Esophagus squamous epithelium (tissue), 5 donors: Measurements from ENCODE around the gene GPNMB. TPM values are rescaled to one million over a fixed set of nuclear protein-coding genes. Genes with fewer than 3 reads are reported as not detected.

ENCODE experiments used
- DNase-seq: peaks from one replicate; lab custom pipeline; 2025; lab: John Stamatoyannopoulos, UW
- H3K27ac ChIP-seq, 4 donors: fragments of 200-600 bp; sonication (generic); one replicate each; pipeline ENCODE4 v1.5.1; 2016 to 2019; ENCODE audit warnings: mild to moderate bottlenecking in 1 of 4
- H3K27me3 ChIP-seq, 4 donors: fragments of 200-600 bp; sonication (generic); 1 replicate in 3 of 4; 2 replicates in 1 of 4; pipeline versions ENCODE4 v1.5.1 to v1.6.0; 2017 to 2021; ENCODE audit warnings: antibody characterized with exemption in 1 of 4
- H3K36me3 ChIP-seq, 3 donors: fragments of 200-600 bp; sonication (generic); one replicate each; pipeline ENCODE4 v1.5.1; 2016 to 2019
- H3K4me1 ChIP-seq, 3 donors: fragments of 200-600 bp; sonication (generic); one replicate each; pipeline ENCODE4 v1.5.1; 2017 to 2019
- H3K4me3 ChIP-seq, 4 donors: fragments of 200-600 bp; sonication (generic); 1 replicate in 3 of 4; 2 replicates in 1 of 4; pipeline ENCODE4 v1.5.1; 2016 to 2019; ENCODE audit warnings: mild to moderate bottlenecking in 2 of 4, moderate library complexity in 1 of 4
- H3K9me3 ChIP-seq, 3 donors: fragments of 200-600 bp; sonication (generic); one replicate each; pipeline ENCODE4 v1.5.1; 2016 to 2019
- CTCF ChIP-seq, 6 experiments: fragments of 450-650 bp in 4 of 6; fragments of 200-600 bp in 2 of 6; sonication (generic) in 2 of 6; IDR thresholded peaks; one replicate each; pipeline ENCODE4 v1.5.1; 2016 to 2019; ENCODE audit warnings: antibody characterized with exemption in 6 of 6, mild to moderate bottlenecking in 4 of 6, moderate library complexity in 4 of 6
- POLR2A ChIP-seq, 4 donors: fragments of 450-650 bp; IDR thresholded peaks; one replicate each; pipeline ENCODE4 v1.6.1; 2017; ENCODE audit warnings: antibody characterized with exemption in 4 of 4, mild to moderate bottlenecking in 4 of 4, moderate library complexity in 3 of 4
- WGBS, 2 donors: methylation state at CpG; one replicate each; pipeline ENCODE4 v1.1.5; 2018; 5-methylcytosine and 5-hydroxymethylcytosine counted together
- intact Hi-C: fragments of 100-400 bp; cut with DNase I; formaldehyde crosslinking; loops from one replicate; pipeline ENCODE4 v1.15.0; 2022
- total RNA-seq, 4 donors: library from RNA; depleted of rRNA; stranded (reverse); fragments of >200 nt; gene quantifications; one replicate each; pipeline ENCODE4 v1.1.0, GENCODE V29; 2016
- donor health status: DM: yes; HTN: yes; CAD: no.

GPNMB gene
- total RNA-seq, 4 donors from 2014 or later = 34.5 to 187 (median 107) TPM

- no peak for TF ChIP-seq CTCF (IDR thresholded peaks at IDR 0.05)
- no peak for TF ChIP-seq POLR2A (IDR thresholded peaks at IDR 0.05)
- DNase-seq = no peak
- intact Hi-C loops = loop anchor here (10.0 kb wide), 1 partner anchor 195 kb away; the partner anchor contains the start of gene IGF2BP3
- 92 to 93% methylated on average over 2 of the region's 2 CpGs for WGBS, 2 donors
- H3K9me3 ChIP-seq = no peaks in the 10 kb centered on the region
- peaks cover 0 to 10% (median 0%) of the 10 kb centered on the region in 3 donors for H3K36me3 ChIP-seq
- H3K4me3 ChIP-seq = no peak overlapping the region
- no peak overlapping the region for H3K27ac ChIP-seq
- H3K27me3 ChIP-seq = no peaks in the 10 kb centered on the region
- H3K4me1 ChIP-seq = no peaks in the 10 kb centered on the region
These were observed 33.4 kb downstream of the GPNMB start for GRCh38 chr7:23279819-23280525.

- WGBS, 2 donors = 96 to 97% methylated on average over 4 of the region's 4 CpGs
- Histone ChIP-seq H3K27me3 (no peaks in the 10 kb centered on the region), H3K9me3 (no peaks in the 10 kb centered on the region), H3K4me1 (no peaks in the 10 kb centered on the region), H3K36me3 (no peaks in the 10 kb centered on the region), H3K27ac (no peak overlapping the region), H3K4me3 (no peak overlapping the region)
- no peak for TF ChIP-seq CTCF (IDR thresholded peaks at IDR 0.05)
- DNase-seq = no peak
- intact Hi-C loops = no loop called here
These were observed 36.5 kb downstream of the GPNMB start for GRCh38 chr7:23283086-23283485.

- no peaks in the 10 kb centered on the region for H3K36me3 ChIP-seq
- no peaks in the 10 kb centered on the region for H3K9me3 ChIP-seq
- H3K4me3 ChIP-seq = no peak overlapping the region
- 80 to 88% methylated on average over 2 of the region's 2 CpGs for WGBS, 2 donors
- no peak for DNase-seq
- H3K27me3 ChIP-seq = no peaks in the 10 kb centered on the region
- H3K4me1 ChIP-seq = no peaks in the 10 kb centered on the region
- H3K27ac ChIP-seq = no peak overlapping the region
- TF ChIP-seq POLR2A (IDR thresholded peaks at IDR 0.05) (no peak), CTCF (IDR thresholded peaks at IDR 0.05) (no peak)
- intact Hi-C loops = no loop called here
These were observed 38.3 kb downstream of the GPNMB start for GRCh38 chr7:23284871-23285270.

GRCh38 chr7:23285657-23286646 lies 39.4 kb downstream of the GPNMB start:
- Histone ChIP-seq H3K9me3 (no peaks in the 10 kb centered on the region), H3K27ac (no peak overlapping the region), H3K4me3 (no peak overlapping the region), H3K4me1 (no peaks in the 10 kb centered on the region), H3K36me3 (no peaks in the 10 kb centered on the region), H3K27me3 (no peaks in the 10 kb centered on the region)
- DNase-seq = no peak
- intact Hi-C loops = no loop called here
- 78 to 83% methylated on average over 17 of the region's 18 CpGs for WGBS, 2 donors
- TF ChIP-seq POLR2A (IDR thresholded peaks at IDR 0.05) (no peak), CTCF (IDR thresholded peaks at IDR 0.05) (no peak)

- 78 to 80% methylated on average over 5 of the region's 5 CpGs for WGBS, 2 donors
- TF ChIP-seq POLR2A (IDR thresholded peaks at IDR 0.05) (no peak), CTCF (IDR thresholded peaks at IDR 0.05) (no peak)
- intact Hi-C loops = no loop called here
- H3K27ac ChIP-seq = no peak overlapping the region
- DNase-seq = no peak
- H3K4me1 ChIP-seq = peaks cover 0 to 6% (median 0%) of the 10 kb centered on the region in 3 donors
- no peaks in the 10 kb centered on the region for H3K36me3 ChIP-seq
- no peaks in the 10 kb centered on the region for H3K9me3 ChIP-seq
- H3K27me3 ChIP-seq = no peaks in the 10 kb centered on the region
- H3K4me3 ChIP-seq = no peak overlapping the region
These were observed 41.0 kb downstream of the GPNMB start for GRCh38 chr7:23287612-23288011.
